ENCODE data around the gene PTHLH. TPM values are rescaled to one million over a fixed set of nuclear protein-coding genes. Genes with fewer than 3 reads are reported as not detected.

The PTHLH gene
- total and polyA plus RNA-seq, 8 donors: 0.09 to 0.89 (median 0.27) TPM

- no peak overlapping the region for H3K4me3 ChIP-seq
- intact Hi-C loops (cut with DNase I): no loop called here
- no peak overlapping the region for H3K27ac ChIP-seq
- ATAC-seq: no peak
- H3K27me3 ChIP-seq: no peaks in the 10 kb centered on the region
- no peaks in the 10 kb centered on the region for H3K9me3 ChIP-seq
- WGBS, 2 donors: 79 to 80% methylated on average over 7 of the region's 7 CpGs
- DNase-seq: no peak
- H3K36me3 ChIP-seq: no peaks in the 10 kb centered on the region
- no peaks in the 10 kb centered on the region for H3K4me1 ChIP-seq
- TF ChIP-seq CTCF (IDR thresholded peaks at IDR 0.05): no peak
- no peak for FAIRE-seq
Observed at GRCh38 chr12:27919671-27920235, 52.8 kb downstream of the PTHLH start.

- Histone ChIP-seq H3K27ac (no peak overlapping the region), H3K4me3 (no peak overlapping the region), H3K36me3 (no peaks in the 10 kb centered on the region), H3K27me3 (no peaks in the 10 kb centered on the region), H3K9me3 (no peaks in the 10 kb centered on the region), H3K4me1 (no peaks in the 10 kb centered on the region)
- 68 to 92% methylated on average over 1 of the region's 1 CpG for WGBS, 2 donors
- FAIRE-seq: no peak
- no peak for DNase-seq
- no peak for TF ChIP-seq CTCF (IDR thresholded peaks at IDR 0.05)
- no peak for ATAC-seq
- intact Hi-C loops (cut with DNase I): no loop called here
Observed at GRCh38 chr12:27915536-27915935, 57.0 kb downstream of the PTHLH start.

DNA sequence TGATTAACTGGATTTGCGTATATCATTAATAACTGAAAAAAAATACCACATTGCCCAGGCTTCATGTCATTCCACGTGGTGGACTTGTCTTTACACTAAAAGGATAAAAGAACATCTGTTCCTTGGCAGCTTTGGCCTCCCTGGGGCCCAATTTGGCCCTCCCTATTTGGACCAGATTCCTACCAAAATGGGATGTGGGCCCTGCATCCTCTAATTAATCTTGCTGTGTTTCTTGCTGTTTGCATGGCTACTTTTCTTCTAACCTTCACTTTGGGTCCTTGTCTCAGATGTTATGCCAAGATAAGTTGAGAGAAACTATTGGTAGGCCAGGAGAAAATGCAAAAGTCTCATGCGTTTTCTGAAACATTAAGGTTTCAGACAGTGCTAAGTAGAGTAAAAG lies 57.5 kb downstream of the PTHLH start:
- 29% methylated on average over 3 of the region's 3 CpGs for WGBS, 2 donors
- H3K36me3 ChIP-seq: no peaks in the 10 kb centered on the region
- DNase-seq (no peak), ATAC-seq (no peak), FAIRE-seq (no peak)
- H3K27me3 ChIP-seq: no peaks in the 10 kb centered on the region
- intact Hi-C loops (cut with DNase I): no loop called here
- no peak overlapping the region for H3K27ac ChIP-seq
- H3K4me3 ChIP-seq: no peak overlapping the region
- no peak for TF ChIP-seq CTCF (IDR thresholded peaks at IDR 0.05)
- no peaks in the 10 kb centered on the region for H3K4me1 ChIP-seq
- H3K9me3 ChIP-seq: no peaks in the 10 kb centered on the region

- DNase-seq: no peak
- Histone ChIP-seq H3K9me3 (no peaks in the 10 kb centered on the region), H3K4me3 (no peak overlapping the region), H3K27ac (no peak overlapping the region), H3K36me3 (no peaks in the 10 kb centered on the region), H3K27me3 (no peaks in the 10 kb centered on the region), H3K4me1 (no peaks in the 10 kb centered on the region)
- no peak for ATAC-seq
- no peak for TF ChIP-seq CTCF (IDR thresholded peaks at IDR 0.05)
- no peak for FAIRE-seq
- intact Hi-C loops (cut with DNase I): no loop called here
- 76 to 79% methylated on average over 4 of the region's 4 CpGs for WGBS, 2 donors
Observed at GRCh38 chr12:27913999-27914614, 58.4 kb downstream of the PTHLH start.

DNA sequence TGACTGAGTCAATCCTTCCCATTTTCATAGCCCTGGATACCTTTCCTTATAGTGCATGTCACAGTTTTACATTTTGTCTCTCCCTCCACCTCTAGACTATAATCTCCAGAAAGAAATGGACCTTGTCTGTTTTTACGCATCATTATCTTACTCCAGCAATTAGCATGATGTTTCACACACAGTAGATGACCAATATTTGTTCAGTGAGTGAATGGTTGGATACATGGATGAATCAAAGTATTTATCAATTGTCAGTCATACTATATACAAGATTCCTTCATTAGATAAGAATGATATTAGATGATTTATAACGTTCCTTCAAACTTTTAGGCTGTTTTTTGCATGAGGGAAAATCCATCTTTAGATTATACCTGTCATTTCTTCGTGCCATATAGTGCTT lies 61.1 kb downstream of the PTHLH start:
- intact Hi-C loops (cut with DNase I): no loop called here
- FAIRE-seq: no peak

More for the DNA sequence above, 61.1 kb downstream of the PTHLH start:
- Histone ChIP-seq H3K27me3 (no peaks in the 10 kb centered on the region), H3K4me3 (no peak overlapping the region), H3K27ac (no peak overlapping the region), H3K9me3 (no peaks in the 10 kb centered on the region), H3K4me1 (no peaks in the 10 kb centered on the region), H3K36me3 (no peaks in the 10 kb centered on the region)
- WGBS, 2 donors: 68 to 72% methylated on average over 3 of the region's 3 CpGs
- no peak for DNase-seq
- ATAC-seq: no peak
- TF ChIP-seq CTCF (IDR thresholded peaks at IDR 0.05): no peak

Data from pancreas (tissue), 10 donors.